GM19372 (cell line): ENCODE results near the gene CCDC3.
"Not testable (repeated sequence)": the region's sequence is repeated elsewhere in the genome, so short reads cannot be mapped to it uniquely, and the experiment has no call there.

Source experiments
- ATAC-seq: cut with Tn5 transposase; IDR thresholded peaks from one replicate; pipeline ENCODE4 v1.9.1; 2021; ENCODE audit warnings: mild to moderate bottlenecking, low read depth, moderate library complexity; ENCODE audit not compliant: unreplicated experiment

Gene CCDC3

DNA sequence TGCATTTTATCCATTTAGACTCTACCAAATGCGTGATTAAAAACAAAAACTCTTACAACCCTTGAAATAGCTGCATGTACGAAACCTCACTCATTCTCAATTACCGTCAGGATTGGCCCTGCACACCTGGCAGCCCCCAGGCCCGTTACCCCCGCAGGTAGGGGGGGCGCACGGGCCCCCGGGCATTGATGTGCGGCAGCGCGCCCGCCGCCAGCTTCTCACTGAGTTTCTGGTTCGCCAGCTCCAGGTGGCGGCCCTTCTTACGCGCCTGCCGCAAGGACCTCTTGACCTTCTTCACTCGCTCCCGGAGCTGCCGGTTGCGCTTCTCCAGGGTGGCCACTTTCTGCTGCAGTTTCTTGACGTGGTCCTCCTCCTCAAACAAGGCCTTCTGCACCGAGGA is 103.2 kb downstream of the CCDC3 start:
- ATAC-seq = no peak

- no peak for ATAC-seq
Observed at GRCh38 chr10:12897278-12897677, 104.2 kb downstream of the CCDC3 start.

- ATAC-seq = no peak
Observed at GRCh38 chr10:12896251-12896650, 105.3 kb downstream of the CCDC3 start.

DNA sequence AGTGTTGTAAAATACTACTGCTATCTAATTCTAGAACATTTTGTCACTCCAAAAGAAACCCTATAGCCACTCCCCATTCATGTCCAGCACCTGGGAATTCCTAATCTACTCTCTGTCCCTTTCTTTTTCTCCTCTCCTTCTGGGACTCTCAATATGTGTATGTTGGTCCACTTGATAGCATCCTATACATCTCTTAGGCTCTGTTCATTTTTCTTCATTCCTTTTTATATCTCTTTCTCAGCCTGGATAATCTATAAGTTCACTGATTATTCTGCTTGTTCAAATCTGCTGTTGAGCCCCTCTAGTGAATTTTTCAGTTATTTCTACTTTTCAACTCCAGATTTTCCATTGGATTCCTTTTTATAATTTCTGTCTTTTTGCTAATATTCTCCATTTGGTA is 108.6 kb downstream of the CCDC3 start:
- ATAC-seq = no peak

- ATAC-seq = no peak
Observed at GRCh38 chr10:12890958-12891357, 110.6 kb downstream of the CCDC3 start.

DNA sequence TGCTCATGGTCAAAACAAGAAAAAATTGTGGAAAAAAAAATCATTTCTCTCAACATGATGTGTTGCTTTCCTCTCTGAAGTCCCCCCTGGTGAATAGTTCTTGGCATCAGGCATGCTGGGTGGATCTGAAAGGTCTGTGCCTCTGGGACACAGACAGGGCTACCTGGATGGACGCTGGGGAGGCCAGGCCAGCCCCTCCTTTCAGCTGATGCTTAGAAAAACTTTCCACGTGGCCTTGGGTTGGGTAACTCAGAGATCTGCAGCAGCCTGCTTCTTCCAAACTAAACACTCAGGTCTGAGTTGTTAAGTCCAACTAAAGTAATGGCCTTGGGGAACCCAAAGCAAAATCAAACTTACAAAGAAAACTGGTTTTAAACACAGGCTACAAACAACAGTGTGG is 113.0 kb downstream of the CCDC3 start:
- ATAC-seq = no peak

GRCh38 chr10:12887780-12888179 is 113.7 kb downstream of the CCDC3 start:
- ATAC-seq = no peak

GRCh38 chr10:12884851-12885250 is 116.7 kb downstream of the CCDC3 start:
- ATAC-seq = no peak

DNA sequence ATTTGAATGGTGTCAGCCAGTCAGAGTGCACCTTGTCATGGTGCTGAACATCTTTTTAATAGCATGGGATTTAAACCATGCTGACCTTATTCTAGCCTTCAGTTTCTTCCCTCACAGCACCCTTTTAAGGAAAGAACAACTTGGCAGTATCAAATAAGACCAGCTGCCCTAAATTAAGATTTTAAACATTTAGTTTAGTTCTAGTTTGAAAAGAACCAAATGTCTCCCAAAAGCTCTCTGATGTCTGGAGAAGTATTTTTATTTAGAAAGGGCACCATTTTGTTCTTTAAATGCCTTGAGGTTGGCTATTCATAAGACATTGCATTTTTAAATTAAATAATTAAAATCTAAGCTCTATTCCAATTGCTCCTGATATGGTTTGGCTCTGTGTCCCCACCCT is 121.1 kb downstream of the CCDC3 start:
- no peak for ATAC-seq

DNA sequence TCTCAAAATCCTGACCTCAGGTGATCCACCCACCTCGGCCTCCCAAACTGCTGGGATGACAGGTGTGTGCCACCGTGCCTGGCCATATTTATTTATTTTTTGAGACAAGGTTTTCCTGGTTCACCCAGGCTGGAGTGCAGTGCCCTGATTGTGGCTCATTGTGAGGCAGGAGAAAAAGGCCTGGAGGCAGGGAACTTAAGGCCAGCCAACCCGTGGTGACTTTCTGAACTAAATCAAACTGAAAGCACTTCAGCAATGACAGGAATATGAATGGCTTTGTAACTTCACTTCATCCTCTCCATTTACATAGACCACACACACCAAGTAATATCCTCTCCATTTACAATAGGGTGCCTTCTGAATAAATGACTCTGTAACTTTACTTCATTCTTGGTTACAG is 124.4 kb downstream of the CCDC3 start:
- ATAC-seq = no peak

GRCh38 chr10:12876266-12876665 is 125.2 kb downstream of the CCDC3 start:
- no peak for ATAC-seq

- ATAC-seq = no peak
Observed at GRCh38 chr10:12875100-12875499, 126.4 kb downstream of the CCDC3 start.

- no peak for ATAC-seq
Observed at GRCh38 chr10:12874501-12874900, 127.0 kb downstream of the CCDC3 start.

GRCh38 chr10:12873172-12873571 is 128.3 kb downstream of the CCDC3 start:
- no peak for ATAC-seq

DNA sequence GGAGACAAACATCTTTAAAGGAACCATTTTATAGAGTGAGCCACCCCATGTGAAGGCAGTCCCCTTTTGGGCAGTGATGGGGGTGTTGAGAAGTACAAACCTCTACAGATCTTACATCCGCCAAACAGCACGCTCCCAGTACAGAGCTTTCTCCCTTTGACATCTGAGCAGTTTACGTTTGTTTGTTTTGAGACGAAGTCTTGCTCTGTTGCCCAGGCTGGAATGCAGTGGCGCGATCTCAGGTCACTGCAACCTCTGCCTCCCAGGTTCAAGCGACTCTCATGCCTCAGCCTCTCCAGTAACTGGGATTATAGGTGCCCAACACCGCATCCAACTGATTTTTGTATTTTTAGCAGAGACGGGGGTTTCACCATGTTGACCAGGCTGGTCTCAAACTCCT is 128.9 kb downstream of the CCDC3 start:
- no peak for ATAC-seq

GRCh38 chr10:12869427-12869826 is 132.1 kb downstream of the CCDC3 start:
- ATAC-seq = no peak

- ATAC-seq = no peak
Observed at GRCh38 chr10:12868229-12868628, 133.3 kb downstream of the CCDC3 start.

GRCh38 chr10:12865515-12865914 is 136.0 kb downstream of the CCDC3 start:
- not testable (repeated sequence) for ATAC-seq

DNA sequence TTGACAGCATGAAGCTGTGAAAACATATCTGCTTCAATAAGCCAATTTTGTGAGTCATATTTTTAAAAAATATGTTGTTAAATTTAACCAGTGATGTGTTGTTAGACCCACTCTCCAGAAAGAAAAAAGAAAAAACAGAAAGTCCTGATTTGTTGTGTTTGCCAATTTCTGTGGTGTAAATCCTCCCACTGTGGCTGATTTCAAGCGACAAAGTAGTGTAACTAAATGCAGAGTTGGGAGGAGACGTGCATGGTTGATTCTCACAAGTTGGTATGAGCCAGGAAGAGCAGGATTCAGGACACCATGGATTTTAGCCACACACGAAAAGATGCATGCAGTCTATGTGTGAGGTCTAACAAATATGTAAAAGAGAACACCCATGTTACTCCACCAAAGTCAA is 139.1 kb downstream of the CCDC3 start:
- no peak for ATAC-seq

GRCh38 chr10:12854988-12855387 is 146.5 kb downstream of the CCDC3 start:
- ATAC-seq = no peak

GRCh38 chr10:12852687-12853086 is 148.8 kb downstream of the CCDC3 start:
- no peak for ATAC-seq

- ATAC-seq = no peak
Observed at GRCh38 chr10:12849319-12850181, 152.0 kb downstream of the CCDC3 start.
